ENCODE results near the gene SMO. TPM values are rescaled to one million over a fixed set of nuclear protein-coding genes. Genes with fewer than 3 reads are reported as not detected.
"Not testable (repeated sequence)": the region's sequence is repeated elsewhere in the genome, so short reads cannot be mapped to it uniquely, and the experiment has no call there.

SMO gene
- polyA plus RNA-seq, 3 donors, result 0.07 TPM; not detected in 2

DNA sequence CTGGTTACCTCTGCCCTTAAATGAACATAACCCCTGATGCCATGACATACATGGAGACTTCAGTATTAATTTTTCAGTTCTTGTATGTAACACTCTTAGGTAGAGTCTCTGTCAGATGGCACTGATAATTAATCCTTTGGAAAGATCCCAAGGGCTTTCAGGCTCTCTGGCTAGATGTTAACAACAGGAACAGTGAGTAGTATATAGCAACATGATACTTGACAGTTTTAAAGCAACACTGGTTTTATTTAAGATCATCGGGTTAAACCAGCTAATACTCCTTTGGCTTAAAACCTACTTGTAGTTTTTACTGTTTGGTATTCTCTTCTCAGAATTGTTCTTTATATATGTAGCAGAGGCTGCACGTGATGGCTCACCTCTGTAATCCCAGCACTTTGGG is 63.7 kb downstream of the SMO start:
- WGBS (ENCODE audit: insufficient coverage), result no CpG with 5 or more reads among the region's 2 CpGs
- Histone ChIP-seq H3K4me3 (replicated peaks in 1 of 3; ENCODE audit: low read depth in 2 of 3, low read length in 3 of 3) (no peak overlapping the region), H3K36me3 (replicated peaks in 1 of 2; ENCODE audit: control insufficient read depth in 1 of 2, insufficient read depth in 2 of 2, low read length in 2 of 2) (no peaks in the 10 kb centered on the region), H3K27me3 (ENCODE audit: control insufficient read depth in 2 of 2, insufficient read depth in 2 of 2, low read length in 2 of 2) (no peaks in the 10 kb centered on the region), H4K20me1 (ENCODE audit: insufficient read depth, low read length) (peaks cover 11% of the 10 kb centered on the region), H3K9me3 (replicated peaks in 1 of 2; ENCODE audit: control insufficient read depth in 1 of 2, insufficient read depth in 1 of 2, low read length in 2 of 2) (no peaks in the 10 kb centered on the region), H3K79me2 (ENCODE audit: insufficient read depth, low read length) (peaks cover 13% of the 10 kb centered on the region), H3K9ac (ENCODE audit: insufficient read depth, low read length, poor library complexity, severe bottlenecking) (no peak overlapping the region), H3K27ac (ENCODE audit: low read depth in 1 of 2, low read length in 2 of 2) (no peak overlapping the region), H3K4me2 (replicated peaks; ENCODE audit: extremely low read depth, low read length, poor library complexity, severe bottlenecking) (no peak overlapping the region), H3K4me1 (ENCODE audit: control insufficient read depth in 1 of 2, insufficient read depth in 2 of 2, low read length in 2 of 2) (peaks cover 3 to 10% of the 10 kb centered on the region in 2 donors), H2AFZ (ENCODE audit: insufficient read depth, low read depth, low read length, poor library complexity, severe bottlenecking) (no peak overlapping the region)
- no peak for DNase-seq
- Mint-ChIP-seq H3K27me3 (ENCODE audit: low read depth in 3 of 3) (peaks cover 0 to 3% (median 1%) of the 10 kb centered on the region in 3 donors), H3K4me3 (no peak overlapping the region), H3K4me1 (peaks cover 16% of the 10 kb centered on the region), H3K27ac (no peak overlapping the region), H3K36me3 (peaks cover 0 to 3% of the 10 kb centered on the region in 2 donors), H3K9me3 (no peaks in the 10 kb centered on the region)
- intact Hi-C loops (cut with micrococcal nuclease), result no loop called here
- TF ChIP-seq, protein P1, sequence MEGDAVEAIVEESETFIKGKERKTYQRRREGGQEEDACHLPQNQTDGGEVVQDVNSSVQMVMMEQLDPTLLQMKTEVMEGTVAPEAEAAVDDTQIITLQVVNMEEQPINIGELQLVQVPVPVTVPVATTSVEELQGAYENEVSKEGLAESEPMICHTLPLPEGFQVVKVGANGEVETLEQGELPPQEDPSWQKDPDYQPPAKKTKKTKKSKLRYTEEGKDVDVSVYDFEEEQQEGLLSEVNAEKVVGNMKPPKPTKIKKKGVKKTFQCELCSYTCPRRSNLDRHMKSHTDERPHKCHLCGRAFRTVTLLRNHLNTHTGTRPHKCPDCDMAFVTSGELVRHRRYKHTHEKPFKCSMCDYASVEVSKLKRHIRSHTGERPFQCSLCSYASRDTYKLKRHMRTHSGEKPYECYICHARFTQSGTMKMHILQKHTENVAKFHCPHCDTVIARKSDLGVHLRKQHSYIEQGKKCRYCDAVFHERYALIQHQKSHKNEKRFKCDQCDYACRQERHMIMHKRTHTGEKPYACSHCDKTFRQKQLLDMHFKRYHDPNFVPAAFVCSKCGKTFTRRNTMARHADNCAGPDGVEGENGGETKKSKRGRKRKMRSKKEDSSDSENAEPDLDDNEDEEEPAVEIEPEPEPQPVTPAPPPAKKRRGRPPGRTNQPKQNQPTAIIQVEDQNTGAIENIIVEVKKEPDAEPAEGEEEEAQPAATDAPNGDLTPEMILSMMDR (IDR thresholded peaks at IDR 0.05), result no peak

DNA sequence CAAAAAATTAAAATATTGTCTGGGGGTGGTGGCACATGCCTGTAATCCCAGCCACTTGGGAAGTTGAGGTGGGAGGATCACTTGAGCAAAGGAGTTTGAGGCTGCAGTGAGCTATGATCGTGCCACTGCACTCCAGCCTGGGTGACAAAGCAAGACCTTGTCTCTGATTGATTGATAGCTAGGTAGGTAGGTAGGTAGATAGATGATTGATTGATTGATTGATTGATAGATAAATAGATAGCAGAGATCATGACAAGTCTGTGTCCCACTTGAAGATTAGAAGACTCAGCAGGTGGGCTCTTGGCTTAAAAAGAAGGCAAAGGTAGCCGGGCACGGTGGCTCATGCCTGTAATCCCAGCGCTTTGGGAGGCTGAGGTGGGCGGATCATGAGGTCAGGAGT is 64.2 kb downstream of the SMO start:
- H3K27ac Mint-ChIP-seq; DNase-seq; H3K4me3 ChIP-seq (replicated peaks in 1 of 3; ENCODE audit: low read depth in 2 of 3, low read length in 3 of 3); H3K9me3 ChIP-seq (replicated peaks in 1 of 2; ENCODE audit: control insufficient read depth in 1 of 2, insufficient read depth in 1 of 2, low read length in 2 of 2); H3K36me3 ChIP-seq (replicated peaks in 1 of 2; ENCODE audit: control insufficient read depth in 1 of 2, insufficient read depth in 2 of 2, low read length in 2 of 2); H3K36me3 Mint-ChIP-seq; H3K27ac ChIP-seq (ENCODE audit: low read depth in 1 of 2, low read length in 2 of 2); H3K27me3 Mint-ChIP-seq (ENCODE audit: low read depth in 3 of 3); H3K4me3 Mint-ChIP-seq; H2AFZ ChIP-seq (ENCODE audit: insufficient read depth, low read depth, low read length, poor library complexity, severe bottlenecking); H3K9me3 Mint-ChIP-seq; H4K20me1 ChIP-seq (ENCODE audit: insufficient read depth, low read length); intact Hi-C loops (cut with micrococcal nuclease); H3K9ac ChIP-seq (ENCODE audit: insufficient read depth, low read length, poor library complexity, severe bottlenecking); H3K27me3 ChIP-seq (ENCODE audit: control insufficient read depth in 2 of 2, insufficient read depth in 2 of 2, low read length in 2 of 2); H3K4me2 ChIP-seq (replicated peaks; ENCODE audit: extremely low read depth, low read length, poor library complexity, severe bottlenecking): not testable (repeated sequence)
- H3K4me1 Mint-ChIP-seq, result peaks cover 21% of the 10 kb centered on the region
- Histone ChIP-seq H3K4me1 (ENCODE audit: control insufficient read depth in 1 of 2, insufficient read depth in 2 of 2, low read length in 2 of 2) (peaks cover 8 to 13% of the 10 kb centered on the region in 2 donors), H3K79me2 (ENCODE audit: insufficient read depth, low read length) (peaks cover 14% of the 10 kb centered on the region)
- WGBS (ENCODE audit: insufficient coverage), result 97% methylated on average over 5 of the region's 5 CpGs
